ENCODE data around the gene RELN. TPM values are rescaled to one million over a fixed set of nuclear protein-coding genes. Genes with fewer than 3 reads are reported as not detected.

Gene RELN
- total RNA-seq, 1 experiment from 2014 or later, result 0.20 TPM

DNA sequence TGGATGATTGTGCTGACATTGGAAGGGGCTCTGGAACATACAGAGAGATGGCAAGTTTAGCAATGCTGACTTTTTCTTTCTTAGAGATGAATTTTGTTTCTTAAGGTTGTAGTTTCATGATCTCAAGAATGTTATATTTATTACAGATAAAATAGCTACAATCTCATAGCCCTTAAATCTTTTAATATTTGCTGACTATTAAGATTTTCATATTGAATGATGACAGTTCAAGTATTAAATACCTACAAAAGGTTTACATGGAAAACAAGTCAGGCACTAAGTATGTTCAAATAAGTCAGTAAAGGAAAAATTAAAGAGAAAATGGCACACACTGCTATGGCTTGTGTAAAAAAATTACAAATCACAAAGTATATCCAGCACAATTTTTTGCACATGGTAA is 291.4 kb downstream of the RELN start:
- Histone ChIP-seq H3K9me3 (ENCODE audit: control insufficient read depth in 1 of 2, insufficient read depth in 1 of 2, low read depth in 1 of 2, low read length in 2 of 2) (no peaks in the 10 kb centered on the region), H3K79me2 (ENCODE audit: insufficient read depth, low read length) (no peaks in the 10 kb centered on the region), H3K4me2 (ENCODE audit: low read length) (no peak overlapping the region), H3K27me3 (ENCODE audit: insufficient read depth, low read length) (peaks cover 33% of the 10 kb centered on the region), H2AFZ (ENCODE audit: low read depth, low read length, poor library complexity, severe bottlenecking) (no peak overlapping the region), H3K27ac (ENCODE audit: low read depth, low read length) (no peak overlapping the region), H3K9ac (ENCODE audit: low read length) (no peak overlapping the region), H3K9me2 (ENCODE audit: insufficient read depth) (no peaks in the 10 kb centered on the region), H3K36me3 (ENCODE audit: control insufficient read depth in 1 of 2, insufficient read depth in 2 of 2, low read length in 2 of 2) (no peaks in the 10 kb centered on the region), H3K4me3 (replicated peaks in 1 of 2; ENCODE audit: low read depth in 1 of 2, low read length in 2 of 2) (no peak overlapping the region), H4K20me1 (ENCODE audit: insufficient read depth) (no peaks in the 10 kb centered on the region), H3K4me1 (ENCODE audit: control insufficient read depth in 1 of 2, insufficient read depth in 2 of 2, low read length in 2 of 2) (no peaks in the 10 kb centered on the region)
- TF ChIP-seq ZNF274 (IDR thresholded peaks at IDR 0.05; ENCODE audit: low read depth, low read length) (no peak), ATF3 (IDR thresholded peaks at IDR 0.05) (no peak), RAD21 (IDR thresholded peaks at IDR 0.05; ENCODE audit: low read depth) (no peak)
- intact Hi-C loops (cut with micrococcal nuclease), result no loop called here
- CTCF ChIA-PET, result no interaction called here
- DNase-seq (ENCODE audit: low read depth, low spot score) (no peak), ATAC-seq (no peak)
- POLR2A ChIA-PET, result no interaction called here
- BruUV-seq (replicated peaks), result no TSS peak
- RAD21 ChIA-PET (ENCODE audit: low non-redundant PET in 1 of 2, low total read pairs in 2 of 2, uncharacterized antibody in 2 of 2, unreplicated experiment in 2 of 2), result no interaction called here

DNA sequence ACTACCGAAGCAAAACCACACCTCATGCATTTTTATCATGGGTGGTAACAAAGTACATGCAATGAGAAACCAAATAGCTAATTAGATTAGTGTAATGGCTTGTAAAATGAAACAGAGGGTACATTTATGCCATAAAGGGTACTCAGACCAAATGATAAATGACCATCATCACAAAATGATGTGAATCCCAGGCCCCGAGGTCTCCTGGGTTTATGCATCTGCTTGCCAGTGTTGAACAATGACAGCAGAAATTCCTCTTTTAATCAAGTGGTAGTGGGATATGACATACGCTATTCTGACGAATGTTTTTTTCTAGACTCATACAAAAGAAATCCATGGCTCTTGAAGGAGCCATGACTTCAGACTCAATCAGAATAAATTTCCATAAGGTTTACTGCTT is 293.9 kb downstream of the RELN start:
- CTCF ChIA-PET, result no interaction called here
- Histone ChIP-seq H3K79me2 (ENCODE audit: insufficient read depth, low read length) (no peaks in the 10 kb centered on the region), H3K9ac (ENCODE audit: low read length) (no peak overlapping the region), H2AFZ (ENCODE audit: low read depth, low read length, poor library complexity, severe bottlenecking) (no peak overlapping the region), H3K27ac (ENCODE audit: low read depth, low read length) (no peak overlapping the region), H3K4me2 (ENCODE audit: low read length) (no peak overlapping the region), H3K4me3 (replicated peaks in 1 of 2; ENCODE audit: low read depth in 1 of 2, low read length in 2 of 2) (no peak overlapping the region), H4K20me1 (ENCODE audit: insufficient read depth) (no peaks in the 10 kb centered on the region), H3K4me1 (ENCODE audit: control insufficient read depth in 1 of 2, insufficient read depth in 2 of 2, low read length in 2 of 2) (no peaks in the 10 kb centered on the region), H3K27me3 (ENCODE audit: insufficient read depth, low read length) (peaks cover 28% of the 10 kb centered on the region), H3K9me2 (ENCODE audit: insufficient read depth) (no peaks in the 10 kb centered on the region), H3K36me3 (ENCODE audit: control insufficient read depth in 1 of 2, insufficient read depth in 2 of 2, low read length in 2 of 2) (no peaks in the 10 kb centered on the region), H3K9me3 (ENCODE audit: control insufficient read depth in 1 of 2, insufficient read depth in 1 of 2, low read depth in 1 of 2, low read length in 2 of 2) (no peaks in the 10 kb centered on the region)
- intact Hi-C loops (cut with micrococcal nuclease), result no loop called here
- DNase-seq (ENCODE audit: low read depth, low spot score) (no peak), ATAC-seq (no peak)
- no TSS peak for BruUV-seq (replicated peaks)
- RAD21 ChIA-PET (ENCODE audit: low non-redundant PET in 1 of 2, low total read pairs in 2 of 2, uncharacterized antibody in 2 of 2, unreplicated experiment in 2 of 2), result no interaction called here
- POLR2A ChIA-PET, result no interaction called here
- TF ChIP-seq ELF1 (IDR thresholded peaks at IDR 0.05; ENCODE audit: borderline replicate concordance, low read depth) (no peak), EZH2 (IDR thresholded peaks at IDR 0.05) (no peak), JUND (IDR thresholded peaks at IDR 0.05) (no peak), ATF3 (IDR thresholded peaks at IDR 0.05) (no peak), EGR1 (IDR thresholded peaks at IDR 0.05; ENCODE audit: low read depth) (no peak), ZFX (IDR thresholded peaks at IDR 0.05) (no peak), CBX3 (IDR thresholded peaks at IDR 0.05; ENCODE audit: low read depth) (no peak), ZNF274 (IDR thresholded peaks at IDR 0.05; ENCODE audit: low read depth, low read length) (no peak), SRF (IDR thresholded peaks at IDR 0.05; ENCODE audit: low read depth) (no peak), RAD21 (IDR thresholded peaks at IDR 0.05; ENCODE audit: low read depth) (no peak), EZH2phosphoT487 (IDR thresholded peaks at IDR 0.05; ENCODE audit: borderline replicate concordance) (no peak), SP1 (IDR thresholded peaks at IDR 0.05; ENCODE audit: low read depth) (no peak), SIN3A (IDR thresholded peaks at IDR 0.05; ENCODE audit: low read depth) (no peak)
- TF ChIP-seq, protein P1, sequence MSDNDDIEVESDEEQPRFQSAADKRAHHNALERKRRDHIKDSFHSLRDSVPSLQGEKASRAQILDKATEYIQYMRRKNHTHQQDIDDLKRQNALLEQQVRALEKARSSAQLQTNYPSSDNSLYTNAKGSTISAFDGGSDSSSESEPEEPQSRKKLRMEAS (IDR thresholded peaks at IDR 0.05), result no peak

Data from HCT116 (cell line).